Liver (tissue), 9 donors: Measurements from ENCODE around the gene R3HCC1L. TPM values are rescaled to one million over a fixed set of nuclear protein-coding genes. Genes with fewer than 3 reads are reported as not detected.

Experiments used
- DNase-seq: peaks from one replicate; pipeline ENCODE4 v3.0.0-alpha.2; 2017; ENCODE audit warnings: low spot score
- H3K27ac ChIP-seq, 2 donors: one replicate each; pipeline ENCODE4 v1.7.0; 2013; ENCODE audit warnings: inconsistent platforms in 2 of 2, low read length in 2 of 2, control low read depth in 1 of 2, low read depth in 1 of 2, mild to moderate bottlenecking in 1 of 2
- H3K27me3 ChIP-seq, 4 donors: one replicate each; pipeline versions ENCODE4 v1.6.1 to v1.7.0; 2013; ENCODE audit warnings: low read length in 3 of 4, inconsistent platforms in 1 of 4, mild to moderate bottlenecking in 1 of 4, moderate library complexity in 1 of 4; ENCODE audit not compliant: control insufficient read depth in 4 of 4, insufficient read depth in 4 of 4
- H3K36me3 ChIP-seq, 4 donors: one replicate each; pipeline versions ENCODE4 v1.6.1 to v1.7.0; 2013; ENCODE audit warnings: low read length in 3 of 4, mild to moderate bottlenecking in 3 of 4, low read depth in 1 of 4, moderate library complexity in 1 of 4; ENCODE audit not compliant: control insufficient read depth in 4 of 4, insufficient read depth in 3 of 4
- H3K4me1 ChIP-seq, 4 donors: one replicate each; pipeline versions ENCODE4 v1.6.1 to v1.7.0; 2013; ENCODE audit warnings: low read length in 3 of 4, mild to moderate bottlenecking in 3 of 4, moderate library complexity in 1 of 4; ENCODE audit not compliant: control insufficient read depth in 4 of 4, insufficient read depth in 4 of 4
- H3K4me3 ChIP-seq, 3 donors: one replicate each; pipeline versions ENCODE4 v1.6.1 to v1.7.0; 2013; ENCODE audit warnings: low read length in 3 of 3, control low read depth in 1 of 3, low read depth in 1 of 3, mild to moderate bottlenecking in 1 of 3
- H3K9ac ChIP-seq, 2 donors: one replicate each; pipeline ENCODE4 v1.7.0; 2013; ENCODE audit warnings: low read length in 2 of 2, mild to moderate bottlenecking in 2 of 2, moderate library complexity in 2 of 2, control low read depth in 1 of 2, low read depth in 1 of 2
- H3K9me3 ChIP-seq, 4 donors: one replicate each; pipeline versions ENCODE4 v1.6.1 to v1.7.0; 2013; ENCODE audit warnings: low read length in 3 of 4; ENCODE audit not compliant: control insufficient read depth in 4 of 4
- EGR1 ChIP-seq, 2 donors: IDR thresholded peaks; 2 replicates each; pipeline ENCODE4 v1.6.1; 2016 to 2018; ENCODE audit warnings: antibody characterized with exemption in 2 of 2, low read depth in 2 of 2
- FOXA1 ChIP-seq: IDR thresholded peaks from 2 replicates; pipeline ENCODE4 v1.6.1; 2016; ENCODE audit warnings: antibody characterized with exemption
- FOXA2 ChIP-seq: IDR thresholded peaks from 2 replicates; pipeline ENCODE4 v1.6.1; 2016; ENCODE audit warnings: antibody characterized with exemption
- GABPA ChIP-seq, 2 donors: IDR thresholded peaks in 1 of 2; conservative IDR thresholded peaks in 1 of 2; 2 replicates each; pipeline ENCODE4 v1.6.1; 2016; ENCODE audit warnings: antibody characterized with exemption in 2 of 2, mild to moderate bottlenecking in 1 of 2, moderate library complexity in 1 of 2
- HNF4A ChIP-seq, 2 donors: conservative IDR thresholded peaks; 2 replicates each; pipeline ENCODE4 v1.6.1; 2016; ENCODE audit warnings: antibody characterized with exemption in 2 of 2, mild to moderate bottlenecking in 2 of 2
- HNF4G ChIP-seq: IDR thresholded peaks from 2 replicates; pipeline ENCODE4 v1.6.1; 2016; ENCODE audit warnings: antibody characterized with exemption
- JUND ChIP-seq, 2 donors: IDR thresholded peaks; 2 replicates each; pipeline ENCODE4 v1.6.1; 2016; ENCODE audit warnings: antibody characterized with exemption in 2 of 2
- RAD21 ChIP-seq, 2 donors: IDR thresholded peaks; 2 replicates each; pipeline ENCODE4 v1.6.1; 2016; ENCODE audit warnings: antibody characterized with exemption in 2 of 2, mild to moderate bottlenecking in 2 of 2
- RXRA ChIP-seq, 2 donors: IDR thresholded peaks; 2 replicates each; pipeline ENCODE4 v1.6.1; 2017 to 2018; ENCODE audit warnings: antibody characterized with exemption in 2 of 2, mild to moderate bottlenecking in 1 of 2
- SP1 ChIP-seq: IDR thresholded peaks from 2 replicates; pipeline ENCODE4 v1.6.1; 2018; ENCODE audit warnings: antibody characterized with exemption, mild to moderate bottlenecking
- TAF1 ChIP-seq: conservative IDR thresholded peaks from 2 replicates; pipeline ENCODE4 v1.6.1; 2016; ENCODE audit warnings: antibody characterized with exemption, mild to moderate bottlenecking
- YY1 ChIP-seq: IDR thresholded peaks from 2 replicates; pipeline ENCODE4 v1.6.1; 2016; ENCODE audit warnings: antibody characterized with exemption, mild to moderate bottlenecking
- WGBS: extraction: QIAGEN DNeasy Blood & Tissue Kit; methylation state at CpG from one replicate; pipeline ENCODE4 v1.1.7; 2013; 5-methylcytosine and 5-hydroxymethylcytosine counted together
- polyA plus RNA-seq, 2 donors: library from polyadenylated mRNA; stranded (reverse) in 1 of 2; unstranded in 1 of 2; fragments of 200-250 nt in 1 of 2; fragments of >200 nt in 1 of 2; fragmentation: Nextera tagmentation in 1 of 2; extraction: Ambion mirVana in 1 of 2; gene quantifications; one replicate each; pipeline versions ENCODE4 v1.2.1 to v1.2.3, GENCODE V29; 2013 to 2015
- total RNA-seq, 2 donors: library from RNA; depleted of rRNA; stranded (reverse); fragments of >200 nt; gene quantifications; one replicate each; pipeline ENCODE4 v1.2.3, GENCODE V29; 2014
- TF ChIP-seq, protein P1 (sequence below): IDR thresholded peaks from 2 replicates; pipeline ENCODE4 v1.6.1; 2016; ENCODE audit warnings: antibody characterized with exemption, mild to moderate bottlenecking
- TF ChIP-seq, protein P2 (sequence below): fragments of 150-350 bp; IDR thresholded peaks from 2 replicates; pipeline ENCODE4 v1.5.1; 2017; ENCODE audit warnings: improper control_type of control experiment, low read depth, low read length; ENCODE audit not compliant: missing input control
- TF ChIP-seq, protein P3 (sequence below): IDR thresholded peaks from 2 replicates; pipeline ENCODE4 v1.6.1; 2016; ENCODE audit warnings: antibody characterized with exemption
- TF ChIP-seq, protein P4 (sequence below): IDR thresholded peaks from 2 replicates; pipeline ENCODE4 v1.6.1; 2016; ENCODE audit warnings: antibody characterized with exemption
- TF ChIP-seq, protein P5 (sequence below): IDR thresholded peaks from 2 replicates; pipeline ENCODE4 v1.6.1; 2016; ENCODE audit warnings: antibody characterized with exemption
- donor health status: healthy.
- donor health status: healthy.
- donor health status: healthy.
- donor health status: healthy.
- donor health status: healthy.

Gene R3HCC1L
- total and polyA plus RNA-seq, 4 donors, result 3.2 to 11.2 (median 7.4) TPM

DNA sequence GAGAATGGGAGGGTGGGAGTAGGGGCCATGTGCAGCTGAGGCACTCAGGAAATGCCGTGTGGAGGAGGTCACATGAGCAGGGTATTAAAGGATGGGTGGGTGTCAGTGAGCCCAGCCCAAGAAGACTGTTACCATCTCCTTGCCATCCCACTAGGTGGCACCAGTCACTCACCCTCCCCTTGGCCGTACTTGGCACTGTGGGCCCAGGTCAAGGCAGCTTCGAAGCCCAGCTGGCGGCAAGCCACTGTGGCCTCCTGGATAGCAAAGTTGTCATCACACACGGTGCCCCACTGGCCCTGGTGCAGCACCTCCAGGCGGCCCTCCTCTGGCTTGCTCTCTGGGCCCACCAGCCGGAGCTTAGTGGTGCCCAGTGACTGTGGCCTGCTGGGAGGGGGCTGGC lies 128.1 kb downstream of the R3HCC1L start:
- 46% methylated on average over 7 of the region's 7 CpGs for WGBS
- H3K36me3 ChIP-seq, result no peaks in the 10 kb centered on the region
- peaks cover 0 to 3% (median 0%) of the 10 kb centered on the region in 4 donors for H3K27me3 ChIP-seq
- no peak for DNase-seq
- no peaks in the 10 kb centered on the region for H3K4me1 ChIP-seq
- no peak overlapping the region for H3K4me3 ChIP-seq
- TF ChIP-seq YY1 (no peak), JUND (IDR thresholded peaks at IDR 0.05) (no peak), RAD21 (IDR thresholded peaks at IDR 0.05) (peak; percentile 84 to 92), GABPA (IDR thresholded peaks at IDR 0.05 in 1 of 2, conservative IDR thresholded peaks at IDR 0.05 in 1 of 2) (no peak), TAF1 (no peak), FOXA2 (no peak), HNF4A (conservative IDR thresholded peaks at IDR 0.05) (no peak), RXRA (IDR thresholded peaks at IDR 0.05) (peak in 1 of 2 donors; percentile 48)
- TF ChIP-seq, protein P1, sequence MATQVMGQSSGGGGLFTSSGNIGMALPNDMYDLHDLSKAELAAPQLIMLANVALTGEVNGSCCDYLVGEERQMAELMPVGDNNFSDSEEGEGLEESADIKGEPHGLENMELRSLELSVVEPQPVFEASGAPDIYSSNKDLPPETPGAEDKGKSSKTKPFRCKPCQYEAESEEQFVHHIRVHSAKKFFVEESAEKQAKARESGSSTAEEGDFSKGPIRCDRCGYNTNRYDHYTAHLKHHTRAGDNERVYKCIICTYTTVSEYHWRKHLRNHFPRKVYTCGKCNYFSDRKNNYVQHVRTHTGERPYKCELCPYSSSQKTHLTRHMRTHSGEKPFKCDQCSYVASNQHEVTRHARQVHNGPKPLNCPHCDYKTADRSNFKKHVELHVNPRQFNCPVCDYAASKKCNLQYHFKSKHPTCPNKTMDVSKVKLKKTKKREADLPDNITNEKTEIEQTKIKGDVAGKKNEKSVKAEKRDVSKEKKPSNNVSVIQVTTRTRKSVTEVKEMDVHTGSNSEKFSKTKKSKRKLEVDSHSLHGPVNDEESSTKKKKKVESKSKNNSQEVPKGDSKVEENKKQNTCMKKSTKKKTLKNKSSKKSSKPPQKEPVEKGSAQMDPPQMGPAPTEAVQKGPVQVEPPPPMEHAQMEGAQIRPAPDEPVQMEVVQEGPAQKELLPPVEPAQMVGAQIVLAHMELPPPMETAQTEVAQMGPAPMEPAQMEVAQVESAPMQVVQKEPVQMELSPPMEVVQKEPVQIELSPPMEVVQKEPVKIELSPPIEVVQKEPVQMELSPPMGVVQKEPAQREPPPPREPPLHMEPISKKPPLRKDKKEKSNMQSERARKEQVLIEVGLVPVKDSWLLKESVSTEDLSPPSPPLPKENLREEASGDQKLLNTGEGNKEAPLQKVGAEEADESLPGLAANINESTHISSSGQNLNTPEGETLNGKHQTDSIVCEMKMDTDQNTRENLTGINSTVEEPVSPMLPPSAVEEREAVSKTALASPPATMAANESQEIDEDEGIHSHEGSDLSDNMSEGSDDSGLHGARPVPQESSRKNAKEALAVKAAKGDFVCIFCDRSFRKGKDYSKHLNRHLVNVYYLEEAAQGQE, result no peak
- TF ChIP-seq, protein P2, sequence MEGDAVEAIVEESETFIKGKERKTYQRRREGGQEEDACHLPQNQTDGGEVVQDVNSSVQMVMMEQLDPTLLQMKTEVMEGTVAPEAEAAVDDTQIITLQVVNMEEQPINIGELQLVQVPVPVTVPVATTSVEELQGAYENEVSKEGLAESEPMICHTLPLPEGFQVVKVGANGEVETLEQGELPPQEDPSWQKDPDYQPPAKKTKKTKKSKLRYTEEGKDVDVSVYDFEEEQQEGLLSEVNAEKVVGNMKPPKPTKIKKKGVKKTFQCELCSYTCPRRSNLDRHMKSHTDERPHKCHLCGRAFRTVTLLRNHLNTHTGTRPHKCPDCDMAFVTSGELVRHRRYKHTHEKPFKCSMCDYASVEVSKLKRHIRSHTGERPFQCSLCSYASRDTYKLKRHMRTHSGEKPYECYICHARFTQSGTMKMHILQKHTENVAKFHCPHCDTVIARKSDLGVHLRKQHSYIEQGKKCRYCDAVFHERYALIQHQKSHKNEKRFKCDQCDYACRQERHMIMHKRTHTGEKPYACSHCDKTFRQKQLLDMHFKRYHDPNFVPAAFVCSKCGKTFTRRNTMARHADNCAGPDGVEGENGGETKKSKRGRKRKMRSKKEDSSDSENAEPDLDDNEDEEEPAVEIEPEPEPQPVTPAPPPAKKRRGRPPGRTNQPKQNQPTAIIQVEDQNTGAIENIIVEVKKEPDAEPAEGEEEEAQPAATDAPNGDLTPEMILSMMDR, result peak; percentile 50
- TF ChIP-seq, protein P3, sequence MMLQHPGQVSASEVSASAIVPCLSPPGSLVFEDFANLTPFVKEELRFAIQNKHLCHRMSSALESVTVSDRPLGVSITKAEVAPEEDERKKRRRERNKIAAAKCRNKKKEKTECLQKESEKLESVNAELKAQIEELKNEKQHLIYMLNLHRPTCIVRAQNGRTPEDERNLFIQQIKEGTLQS, result no peak
- no peak overlapping the region for H3K27ac ChIP-seq
- no peaks in the 10 kb centered on the region for H3K9me3 ChIP-seq
- no peak overlapping the region for H3K9ac ChIP-seq

DNA sequence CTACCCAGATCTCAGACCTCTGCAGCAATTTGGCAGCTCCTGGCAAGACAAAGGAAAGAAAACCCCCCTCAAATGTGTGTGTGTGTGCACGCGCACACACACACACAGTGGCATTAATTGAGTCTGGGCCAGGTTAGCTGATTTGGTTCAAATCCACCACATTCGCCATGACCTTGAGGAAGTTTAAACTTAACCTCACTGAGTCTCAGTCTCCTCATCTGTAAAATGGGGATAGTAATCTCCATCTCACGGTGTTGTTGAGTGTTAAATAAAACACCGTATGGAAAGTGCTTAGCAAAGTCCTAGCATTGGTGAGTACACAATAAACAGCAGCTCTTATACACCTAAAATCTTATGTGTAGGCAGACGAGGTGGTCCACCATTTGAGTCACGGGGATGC lies 128.6 kb downstream of the R3HCC1L start:
- Histone ChIP-seq H3K36me3 (no peaks in the 10 kb centered on the region), H3K9ac (no peak overlapping the region), H3K4me3 (no peak overlapping the region), H3K27me3 (peaks cover 0 to 3% (median 0%) of the 10 kb centered on the region in 4 donors), H3K27ac (no peak overlapping the region), H3K4me1 (peaks cover 0 to 3% (median 1%) of the 10 kb centered on the region in 4 donors), H3K9me3 (no peaks in the 10 kb centered on the region)
- no peak for DNase-seq
- 93% methylated on average over 7 of the region's 7 CpGs for WGBS
- TF ChIP-seq YY1 (no peak), RAD21 (IDR thresholded peaks at IDR 0.05) (no peak), EGR1 (IDR thresholded peaks at IDR 0.05; ENCODE audit: low read depth in 2 of 2) (no peak), TAF1 (no peak), FOXA2 (no peak), SP1 (no peak), RXRA (IDR thresholded peaks at IDR 0.05) (no peak), JUND (IDR thresholded peaks at IDR 0.05) (no peak), HNF4G (no peak), FOXA1 (no peak), HNF4A (conservative IDR thresholded peaks at IDR 0.05) (no peak)
- TF ChIP-seq, protein P1, result no peak
- TF ChIP-seq, protein P3, result no peak
- TF ChIP-seq, protein P4, sequence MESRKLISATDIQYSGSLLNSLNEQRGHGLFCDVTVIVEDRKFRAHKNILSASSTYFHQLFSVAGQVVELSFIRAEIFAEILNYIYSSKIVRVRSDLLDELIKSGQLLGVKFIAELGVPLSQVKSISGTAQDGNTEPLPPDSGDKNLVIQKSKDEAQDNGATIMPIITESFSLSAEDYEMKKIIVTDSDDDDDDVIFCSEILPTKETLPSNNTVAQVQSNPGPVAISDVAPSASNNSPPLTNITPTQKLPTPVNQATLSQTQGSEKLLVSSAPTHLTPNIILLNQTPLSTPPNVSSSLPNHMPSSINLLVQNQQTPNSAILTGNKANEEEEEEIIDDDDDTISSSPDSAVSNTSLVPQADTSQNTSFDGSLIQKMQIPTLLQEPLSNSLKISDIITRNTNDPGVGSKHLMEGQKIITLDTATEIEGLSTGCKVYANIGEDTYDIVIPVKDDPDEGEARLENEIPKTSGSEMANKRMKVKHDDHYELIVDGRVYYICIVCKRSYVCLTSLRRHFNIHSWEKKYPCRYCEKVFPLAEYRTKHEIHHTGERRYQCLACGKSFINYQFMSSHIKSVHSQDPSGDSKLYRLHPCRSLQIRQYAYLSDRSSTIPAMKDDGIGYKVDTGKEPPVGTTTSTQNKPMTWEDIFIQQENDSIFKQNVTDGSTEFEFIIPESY, result no peak
- TF ChIP-seq, protein P5, sequence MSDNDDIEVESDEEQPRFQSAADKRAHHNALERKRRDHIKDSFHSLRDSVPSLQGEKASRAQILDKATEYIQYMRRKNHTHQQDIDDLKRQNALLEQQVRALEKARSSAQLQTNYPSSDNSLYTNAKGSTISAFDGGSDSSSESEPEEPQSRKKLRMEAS, result no peak
- TF ChIP-seq, protein P2, result no peak
